Activated CD4-positive, alpha-beta T cell treated with anti-CD3 and anti-CD28 coated beads, Interleukin-2, amount 50 U/mL, for 1 hour (primary cell): ENCODE data around the gene CALY.

Source experiments
- DNase-seq: peaks from one replicate; pipeline ENCODE4 v3.0.0-alpha.2; 2020

CALY gene

GRCh38 chr10:133309720-133310398 lies 26.8 kb downstream of the CALY start:
- no peak for DNase-seq

- peak; percentile 97 for DNase-seq
These were observed 27.5 kb downstream of the CALY start for GRCh38 chr10:133309100-133309719.

GRCh38 chr10:133308421-133309099 lies 28.1 kb downstream of the CALY start, which contains the start of the genes TUBGCP2 and ZNF511:
Gene TUBGCP2 (minus strand): TSS chr10:133308872. CDS start chr10:133302941, 5,931 bp downstream.
Gene ZNF511 (plus strand): TSS chr10:133308914. CDS start chr10:133308944, 30 bp downstream.
- peak; percentile 88 for DNase-seq

- peak; percentile 94 for DNase-seq
These were observed 28.8 kb downstream of the CALY start for GRCh38 chr10:133307776-133308420.

GRCh38 chr10:133306941-133307379 lies 29.7 kb downstream of the CALY start:
- DNase-seq, result no peak

GRCh38 chr10:133306097-133306476 lies 30.6 kb downstream of the CALY start:
- DNase-seq, result no peak

- DNase-seq, result no peak
These were observed 33.5 kb downstream of the CALY start for GRCh38 chr10:133303206-133303605.

GRCh38 chr10:133302230-133302629 lies 34.5 kb downstream of the CALY start:
- DNase-seq, result no peak

GRCh38 chr10:133299738-133300137 lies 37.0 kb downstream of the CALY start:
- no peak for DNase-seq

GRCh38 chr10:133299224-133299623 lies 37.5 kb downstream of the CALY start:
- no peak for DNase-seq

- DNase-seq, result no peak
These were observed 38.2 kb downstream of the CALY start for GRCh38 chr10:133298466-133298865.

GRCh38 chr10:133297504-133297903 lies 39.2 kb downstream of the CALY start:
- DNase-seq, result no peak

GRCh38 chr10:133295426-133296320 lies 41.0 kb downstream of the CALY start:
- DNase-seq, result no peak

- DNase-seq, result no peak
These were observed 42.5 kb downstream of the CALY start for GRCh38 chr10:133294189-133294588.

GRCh38 chr10:133293810-133294119 lies 42.9 kb downstream of the CALY start:
- DNase-seq, result no peak

- no peak for DNase-seq
These were observed 43.5 kb downstream of the CALY start for GRCh38 chr10:133292919-133293809.

- DNase-seq, result no peak
These were observed 46.9 kb downstream of the CALY start for GRCh38 chr10:133289761-133290160.

- DNase-seq, result no peak
These were observed 48.7 kb downstream of the CALY start for GRCh38 chr10:133287832-133288500.

GRCh38 chr10:133286366-133286765 lies 50.3 kb downstream of the CALY start:
- no peak for DNase-seq

- no peak for DNase-seq
These were observed 51.5 kb downstream of the CALY start for GRCh38 chr10:133285217-133285616.

GRCh38 chr10:133283931-133284330 lies 52.8 kb downstream of the CALY start:
- DNase-seq, result no peak
